Epidermal melanocyte (primary cell): Measurements from ENCODE around the gene ARSK.
"Not testable (repeated sequence)": the region's sequence is repeated elsewhere in the genome, so short reads cannot be mapped to it uniquely, and the experiment has no call there.

Experiments used
- DNase-seq: peaks from one replicate; pipeline ENCODE4 v3.0.0; 2011; ENCODE audit warnings: low spot score; ENCODE audit not compliant: insufficient read length

ARSK gene

GRCh38 chr5:95620870-95621838 is 66.3 kb downstream of the ARSK start:
- DNase-seq: no peak

- no peak for DNase-seq
Measured at GRCh38 chr5:95621839-95622629, 67.1 kb downstream of the ARSK start.

GRCh38 chr5:95623706-95624105 is 68.8 kb downstream of the ARSK start:
- no peak for DNase-seq

- DNase-seq: no peak
Measured at GRCh38 chr5:95624368-95624767, 69.5 kb downstream of the ARSK start.

- DNase-seq: no peak
Measured at GRCh38 chr5:95626701-95627100, 71.8 kb downstream of the ARSK start.

- DNase-seq: no peak
Measured at GRCh38 chr5:95627971-95628810, 73.3 kb downstream of the ARSK start.

- no peak for DNase-seq
Measured at GRCh38 chr5:95628933-95629332, 74.0 kb downstream of the ARSK start.

GRCh38 chr5:95630394-95630917 is 75.6 kb downstream of the ARSK start:
- DNase-seq: no peak

GRCh38 chr5:95631255-95631958 is 76.5 kb downstream of the ARSK start:
- DNase-seq: no peak

- no peak for DNase-seq
Measured at GRCh38 chr5:95631991-95632675, 77.2 kb downstream of the ARSK start.

GRCh38 chr5:95632942-95633341 is 78.0 kb downstream of the ARSK start:
- not testable (repeated sequence) for DNase-seq

GRCh38 chr5:95633671-95634070 is 78.8 kb downstream of the ARSK start:
- no peak for DNase-seq

GRCh38 chr5:95634081-95634480 is 79.2 kb downstream of the ARSK start:
- no peak for DNase-seq

GRCh38 chr5:95638632-95639031 is 83.7 kb downstream of the ARSK start:
- DNase-seq: no peak

GRCh38 chr5:95641741-95642220 is 86.9 kb downstream of the ARSK start:
- no peak for DNase-seq

GRCh38 chr5:95643152-95643551 is 88.3 kb downstream of the ARSK start:
- DNase-seq: no peak

- DNase-seq: no peak
Measured at GRCh38 chr5:95644351-95645042, 89.6 kb downstream of the ARSK start.

- DNase-seq: not testable (repeated sequence)
Measured at GRCh38 chr5:95646226-95646568, 91.3 kb downstream of the ARSK start.
